Effector memory CD8-positive, alpha-beta T cell (primary cell): Measurements from ENCODE around the gene HIGD1B.

Source experiments
- ATAC-seq: fragments of 150-1000 bp; cut with Tn5 transposase; replicated peaks from 2 replicates; pipeline ENCODE4 v1.10.0; 2021; ENCODE audit warnings: mild to moderate bottlenecking, moderate library complexity
- DNase-seq, 3 experiments: peaks; one replicate each; pipeline ENCODE4 v3.0.0; 2021
- H3K27ac Mint-ChIP-seq, 2 donors: one replicate each; pipeline ENCODE4 v1.8.0; 2022; ENCODE audit warnings: mild to moderate bottlenecking in 2 of 2, mixed read lengths in 2 of 2, moderate library complexity in 2 of 2
- H3K27me3 Mint-ChIP-seq, 2 donors: one replicate each; pipeline ENCODE4 v1.8.0; 2022; ENCODE audit warnings: mixed read lengths in 2 of 2
- H3K36me3 Mint-ChIP-seq: one replicate; pipeline ENCODE4 v1.8.0; 2022; ENCODE audit warnings: mild to moderate bottlenecking, moderate library complexity, mixed read lengths; ENCODE audit not compliant: insufficient read depth
- H3K4me1 Mint-ChIP-seq, 2 donors: one replicate each; pipeline ENCODE4 v1.8.0; 2022; ENCODE audit warnings: low read depth in 2 of 2, mixed read lengths in 2 of 2
- H3K4me3 Mint-ChIP-seq, 2 donors: one replicate each; pipeline ENCODE4 v1.8.0; 2022; ENCODE audit warnings: mild to moderate bottlenecking in 2 of 2, mixed read lengths in 2 of 2, moderate library complexity in 2 of 2
- H3K9me3 Mint-ChIP-seq, 2 donors: one replicate each; pipeline ENCODE4 v1.8.0; 2022; ENCODE audit warnings: mixed read lengths in 2 of 2

HIGD1B gene

GRCh38 chr17:44827863-44828262 lies 19.8 kb upstream of the HIGD1B start:
- no peaks in the 10 kb centered on the region for H3K9me3 Mint-ChIP-seq
- H3K4me3 Mint-ChIP-seq: no peak overlapping the region
- peaks cover 7 to 8% of the 10 kb centered on the region in 2 donors for H3K4me1 Mint-ChIP-seq

GRCh38 chr17:44828919-44829522 lies 18.7 kb upstream of the HIGD1B start:
- H3K4me3 Mint-ChIP-seq: peak overlapping the region; percentile 79 to 84
- peaks cover 57 to 70% of the 10 kb centered on the region in 2 donors for H3K27me3 Mint-ChIP-seq
- no peak overlapping the region for H3K27ac Mint-ChIP-seq
- H3K9me3 Mint-ChIP-seq: no peaks in the 10 kb centered on the region
- DNase-seq (peak in 1 of 3 experiments; percentile 16), ATAC-seq (no peak)
- H3K4me1 Mint-ChIP-seq: peaks cover 7 to 8% of the 10 kb centered on the region in 2 donors
- H3K36me3 Mint-ChIP-seq: no peaks in the 10 kb centered on the region

More at GRCh38 chr17:44827863-44828262, 19.8 kb upstream of the HIGD1B start:
- H3K27ac Mint-ChIP-seq: no peak overlapping the region
- no peak for DNase-seq
- H3K36me3 Mint-ChIP-seq: no peaks in the 10 kb centered on the region
- no peak for ATAC-seq
- H3K27me3 Mint-ChIP-seq: peaks cover 53 to 68% of the 10 kb centered on the region in 2 donors

- Mint-ChIP-seq H3K4me3 (peak within 1 kb of the TSS; percentile 79 to 84), H3K27me3 (peaks cover 58 to 69% of the 10 kb centered on the region in 2 donors), H3K27ac (no peak within 1 kb of the TSS), H3K36me3 (no peaks in the 10 kb centered on the region), H3K4me1 (peaks cover 7 to 8% of the 10 kb centered on the region in 2 donors), H3K9me3 (no peaks in the 10 kb centered on the region)
- peak; percentile 59 for ATAC-seq
- no peak for DNase-seq
Observed at GRCh38 chr17:44829523-44830358, 17.9 kb upstream of the HIGD1B start, which contains the start of gene GJC1. TSS of gene GJC1 (minus strand) at chr17:44830287. CDS start at chr17:44805817, 24,470 bp downstream.

GRCh38 chr17:44830359-44831288 lies 17.1 kb upstream of the HIGD1B start:
- Mint-ChIP-seq H3K4me1 (peaks cover 7 to 8% of the 10 kb centered on the region in 2 donors), H3K4me3 (peak overlapping the region; percentile 69 to 79), H3K9me3 (no peaks in the 10 kb centered on the region), H3K36me3 (no peaks in the 10 kb centered on the region), H3K27me3 (peaks cover 63 to 78% of the 10 kb centered on the region in 2 donors), H3K27ac (no peak overlapping the region)
- ATAC-seq (peak; percentile 43), DNase-seq (no peak)

- H3K36me3 Mint-ChIP-seq: no peaks in the 10 kb centered on the region
- no peak overlapping the region for H3K4me3 Mint-ChIP-seq
- peaks cover 63 to 79% of the 10 kb centered on the region in 2 donors for H3K27me3 Mint-ChIP-seq
- ATAC-seq: no peak
- no peak overlapping the region for H3K27ac Mint-ChIP-seq
- no peak for DNase-seq
- no peaks in the 10 kb centered on the region for H3K9me3 Mint-ChIP-seq
- H3K4me1 Mint-ChIP-seq: peaks cover 7 to 8% of the 10 kb centered on the region in 2 donors
Observed at GRCh38 chr17:44831371-44831770, 16.3 kb upstream of the HIGD1B start.

- Mint-ChIP-seq H3K36me3 (no peaks in the 10 kb centered on the region), H3K4me1 (peaks cover 7 to 8% of the 10 kb centered on the region in 2 donors), H3K27ac (no peak overlapping the region), H3K4me3 (no peak overlapping the region), H3K9me3 (no peaks in the 10 kb centered on the region), H3K27me3 (peaks cover 50 to 65% of the 10 kb centered on the region in 2 donors)
- no peak for ATAC-seq
- no peak for DNase-seq
Observed at GRCh38 chr17:44832805-44833204, 14.9 kb upstream of the HIGD1B start.

- DNase-seq: no peak
- no peak overlapping the region for H3K4me3 Mint-ChIP-seq
- H3K27ac Mint-ChIP-seq: no peak overlapping the region
- no peaks in the 10 kb centered on the region for H3K9me3 Mint-ChIP-seq
- no peaks in the 10 kb centered on the region for H3K4me1 Mint-ChIP-seq
- peaks cover 23 to 31% of the 10 kb centered on the region in 2 donors for H3K27me3 Mint-ChIP-seq
- no peaks in the 10 kb centered on the region for H3K36me3 Mint-ChIP-seq
- no peak for ATAC-seq
Observed at GRCh38 chr17:44837196-44837595, 10.5 kb upstream of the HIGD1B start.

GRCh38 chr17:44840274-44840673 lies 7.4 kb upstream of the HIGD1B start:
- Mint-ChIP-seq H3K36me3 (no peaks in the 10 kb centered on the region), H3K27me3 (peaks cover 3 to 4% of the 10 kb centered on the region in 2 donors), H3K4me3 (no peak overlapping the region), H3K4me1 (no peaks in the 10 kb centered on the region), H3K27ac (no peak overlapping the region), H3K9me3 (no peaks in the 10 kb centered on the region)
- DNase-seq: no peak
- ATAC-seq: no peak

GRCh38 chr17:44840936-44841335 lies 6.7 kb upstream of the HIGD1B start:
- ATAC-seq (no peak), DNase-seq (no peak)
- Mint-ChIP-seq H3K4me1 (no peaks in the 10 kb centered on the region), H3K9me3 (no peaks in the 10 kb centered on the region), H3K4me3 (no peak overlapping the region), H3K36me3 (no peaks in the 10 kb centered on the region), H3K27me3 (no peaks in the 10 kb centered on the region), H3K27ac (no peak overlapping the region)

GRCh38 chr17:44842748-44843147 lies 4.9 kb upstream of the HIGD1B start:
- Mint-ChIP-seq H3K4me3 (no peak overlapping the region), H3K4me1 (no peaks in the 10 kb centered on the region), H3K36me3 (no peaks in the 10 kb centered on the region), H3K9me3 (no peaks in the 10 kb centered on the region), H3K27ac (no peak overlapping the region), H3K27me3 (no peaks in the 10 kb centered on the region)
- DNase-seq (no peak), ATAC-seq (no peak)

- H3K27me3 Mint-ChIP-seq: no peaks in the 10 kb centered on the region
- no peak overlapping the region for H3K27ac Mint-ChIP-seq
- ATAC-seq (no peak), DNase-seq (no peak)
- H3K36me3 Mint-ChIP-seq: no peaks in the 10 kb centered on the region
- peaks cover 0 to 5% of the 10 kb centered on the region in 2 donors for H3K4me1 Mint-ChIP-seq
- H3K9me3 Mint-ChIP-seq: no peaks in the 10 kb centered on the region
- H3K4me3 Mint-ChIP-seq: no peak overlapping the region
Observed at GRCh38 chr17:44844390-44844830, 3.3 kb upstream of the HIGD1B start.

- peaks cover 9% of the 10 kb centered on the region for H3K36me3 Mint-ChIP-seq
- no peak overlapping the region for H3K4me3 Mint-ChIP-seq
- H3K9me3 Mint-ChIP-seq: no peaks in the 10 kb centered on the region
- no peak for ATAC-seq
- peaks cover 0 to 5% of the 10 kb centered on the region in 2 donors for H3K4me1 Mint-ChIP-seq
- DNase-seq: no peak
- H3K27me3 Mint-ChIP-seq: no peaks in the 10 kb centered on the region
- H3K27ac Mint-ChIP-seq: peak overlapping the region in 1 of 2 donors; percentile 35
Observed at GRCh38 chr17:44846206-44846605, 1.5 kb upstream of the HIGD1B start.

- Mint-ChIP-seq H3K27me3 (no peaks in the 10 kb centered on the region), H3K36me3 (peaks cover 24% of the 10 kb centered on the region)
- no peak for ATAC-seq
Observed at GRCh38 chr17:44848257-44848795, 643 bp downstream of the HIGD1B start.

More at GRCh38 chr17:44848257-44848795, 643 bp downstream of the HIGD1B start:
- H3K9me3 Mint-ChIP-seq: no peaks in the 10 kb centered on the region
- H3K4me3 Mint-ChIP-seq: no peak overlapping the region
- H3K27ac Mint-ChIP-seq: peak overlapping the region; percentile 49 to 78
- no peak for DNase-seq
- peaks cover 0 to 5% of the 10 kb centered on the region in 2 donors for H3K4me1 Mint-ChIP-seq
